Spleen (tissue), 11 donors: Measurements from ENCODE around the gene PPP1R15B. TPM values are rescaled to one million over a fixed set of nuclear protein-coding genes. Genes with fewer than 3 reads are reported as not detected.

Source experiments
- DNase-seq: peaks from one replicate; pipeline ENCODE4 v3.0.0-alpha.2; 2020
- H3K27ac ChIP-seq, 8 donors: fragments of 200-600 bp; sonication (generic) in 7 of 8; 1 replicate in 4 of 8; 2 replicates in 4 of 8; pipeline versions ENCODE4 v1.5.0 to v1.8.0; 2016 to 2021; ENCODE audit warnings: inconsistent platforms in 4 of 8, mild to moderate bottlenecking in 4 of 8, moderate library complexity in 1 of 8
- H3K27me3 ChIP-seq, 7 donors: fragments of 200-600 bp; sonication (generic) in 6 of 7; replicated peaks in 1 of 7; 1 replicate in 4 of 7; 2 replicates in 3 of 7; pipeline versions ENCODE4 v1.5.0 to v1.8.0; 2016 to 2021; ENCODE audit warnings: inconsistent platforms in 3 of 7, mild to moderate bottlenecking in 1 of 7
- H3K36me3 ChIP-seq, 6 donors: fragments of 200-600 bp; sonication (generic) in 5 of 6; 1 replicate in 4 of 6; 2 replicates in 2 of 6; pipeline versions ENCODE4 v1.5.0 to v1.8.0; 2016 to 2021; ENCODE audit warnings: inconsistent platforms in 2 of 6
- H3K4me1 ChIP-seq, 6 donors: fragments of 200-600 bp; sonication (generic) in 5 of 6; 1 replicate in 3 of 6; 2 replicates in 3 of 6; pipeline versions ENCODE4 v1.5.0 to v1.8.0; 2016 to 2021; ENCODE audit warnings: inconsistent platforms in 3 of 6
- H3K4me3 ChIP-seq, 8 donors: fragments of 200-600 bp; sonication (generic) in 7 of 8; 1 replicate in 4 of 8; 2 replicates in 4 of 8; pipeline versions ENCODE4 v1.5.0 to v1.8.0; 2016 to 2021; ENCODE audit warnings: inconsistent platforms in 4 of 8, mild to moderate bottlenecking in 4 of 8, moderate library complexity in 2 of 8
- H3K9me3 ChIP-seq, 8 donors: fragments of 200-600 bp; sonication (generic) in 7 of 8; 1 replicate in 4 of 8; 2 replicates in 4 of 8; pipeline versions ENCODE4 v1.5.0 to v1.8.0; 2016 to 2021; ENCODE audit warnings: inconsistent platforms in 4 of 8
- POLR2A ChIP-seq, 3 donors: fragments of 450-650 bp; IDR thresholded peaks; one replicate each; pipeline ENCODE4 v1.5.1; 2017; ENCODE audit warnings: antibody characterized with exemption in 3 of 3, mild to moderate bottlenecking in 1 of 3
- POLR2AphosphoS5 ChIP-seq, 3 donors: sonication (generic); formaldehyde crosslinking; IDR thresholded peaks; one replicate each; pipeline ENCODE4 v1.5.1; 2017; ENCODE audit warnings: antibody characterized with exemption in 3 of 3
- WGBS, 5 donors: extraction: QIAGEN DNeasy Blood & Tissue Kit in 3 of 5; methylation state at CpG; one replicate each; pipeline versions ENCODE4 v1.1.5 to v1.1.7; 2013 to 2018; 5-methylcytosine and 5-hydroxymethylcytosine counted together
- intact Hi-C: fragments of 100-400 bp; cut with DNase I; formaldehyde crosslinking; loops from one replicate; pipeline ENCODE4 v1.15.0; 2023; ENCODE audit warnings: low total_unique reads
- polyA plus RNA-seq, 3 donors: library from polyadenylated mRNA; stranded (reverse); fragments of 200-250 nt; gene quantifications; one replicate each; pipeline ENCODE4 v1.2.1, GENCODE V29; 2013
- total RNA-seq, 7 donors: library from RNA; depleted of rRNA in 3 of 7; stranded (reverse); fragments of >200 nt in 3 of 7; fragmentation: NEBNext Ultra II Directional in 4 of 7; extraction: Animal tissue kit (Norgen Biotek cat#: 25700) in 4 of 7; gene quantifications; one replicate each; pipeline versions ENCODE4 v1.1.0 to v1.2.1, GENCODE V29; 2016 to 2021
- TF ChIP-seq, protein P1 (sequence below), 11 experiments: fragments of 200-600 bp in 7 of 11; fragments of 450-650 bp in 4 of 11; sonication (generic) in 4 of 11; IDR thresholded peaks in 8 of 11; conservative IDR thresholded peaks in 3 of 11; 1 replicate in 7 of 11; 2 replicates in 4 of 11; pipeline versions ENCODE4 v1.4.0 to v1.8.0; 2016 to 2021; ENCODE audit warnings: antibody characterized with exemption in 11 of 11, inconsistent platforms in 4 of 11, mild to moderate bottlenecking in 1 of 11
- donor health status: healthy with polysubstance abuse.
- donor health status: DM: no; HTN: no; CAD: no; lungs with moderate emphysema.
- donor health status: DM: no; HTN: no; CAD: no.
- donor health status: Bipolar disorder and iron deficiency.
- donor health status: healthy.
- donor health status: DM: no; HTN: no; CAD: no.
- donor health status: DM: yes; HTN: yes; CAD: no.

Gene PPP1R15B
- total and polyA plus RNA-seq, 10 donors: 10.8 to 73.1 (median 57.8) TPM

DNA sequence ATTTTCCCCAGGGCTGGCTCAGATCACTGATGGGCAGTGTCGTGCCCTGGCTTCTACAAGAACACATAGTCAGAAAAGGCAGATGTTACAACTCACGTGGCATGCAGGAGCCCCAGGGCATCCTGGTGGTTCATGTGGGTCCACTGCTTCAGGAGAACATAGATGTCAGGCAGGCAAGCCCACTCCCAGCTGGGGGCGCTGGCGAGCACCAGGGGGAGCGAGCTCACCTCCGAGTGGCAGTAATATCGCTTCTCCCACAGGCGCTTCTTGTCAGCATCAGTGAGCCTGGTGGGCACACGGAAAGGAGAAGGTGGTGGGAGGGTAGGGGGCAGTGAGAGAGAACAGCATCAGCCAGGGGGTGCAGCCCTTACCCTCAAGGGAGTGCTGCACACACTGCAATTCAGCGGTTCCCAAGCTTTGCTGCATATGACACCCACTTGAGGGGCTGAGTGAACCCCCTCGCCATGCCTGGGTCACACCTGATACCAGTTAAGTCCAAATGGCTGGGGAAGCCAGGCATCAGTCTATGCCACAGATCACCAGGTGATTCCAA, 34.3 kb upstream of the PPP1R15B start:
- peaks cover 17 to 73% (median 55%) of the 10 kb centered on the region in 6 donors for H3K4me1 ChIP-seq
- no peaks in the 10 kb centered on the region for H3K9me3 ChIP-seq
- no peaks in the 10 kb centered on the region for H3K27me3 ChIP-seq
- intact Hi-C loops: loop anchor here (2.0 kb wide), 1 partner anchor 57 kb away; no protein-coding TSS in a partner anchor
- DNase-seq: peak; percentile 84
- peaks cover 0 to 97% (median 68%) of the 10 kb centered on the region in 6 donors for H3K36me3 ChIP-seq
- TF ChIP-seq, protein P1, sequence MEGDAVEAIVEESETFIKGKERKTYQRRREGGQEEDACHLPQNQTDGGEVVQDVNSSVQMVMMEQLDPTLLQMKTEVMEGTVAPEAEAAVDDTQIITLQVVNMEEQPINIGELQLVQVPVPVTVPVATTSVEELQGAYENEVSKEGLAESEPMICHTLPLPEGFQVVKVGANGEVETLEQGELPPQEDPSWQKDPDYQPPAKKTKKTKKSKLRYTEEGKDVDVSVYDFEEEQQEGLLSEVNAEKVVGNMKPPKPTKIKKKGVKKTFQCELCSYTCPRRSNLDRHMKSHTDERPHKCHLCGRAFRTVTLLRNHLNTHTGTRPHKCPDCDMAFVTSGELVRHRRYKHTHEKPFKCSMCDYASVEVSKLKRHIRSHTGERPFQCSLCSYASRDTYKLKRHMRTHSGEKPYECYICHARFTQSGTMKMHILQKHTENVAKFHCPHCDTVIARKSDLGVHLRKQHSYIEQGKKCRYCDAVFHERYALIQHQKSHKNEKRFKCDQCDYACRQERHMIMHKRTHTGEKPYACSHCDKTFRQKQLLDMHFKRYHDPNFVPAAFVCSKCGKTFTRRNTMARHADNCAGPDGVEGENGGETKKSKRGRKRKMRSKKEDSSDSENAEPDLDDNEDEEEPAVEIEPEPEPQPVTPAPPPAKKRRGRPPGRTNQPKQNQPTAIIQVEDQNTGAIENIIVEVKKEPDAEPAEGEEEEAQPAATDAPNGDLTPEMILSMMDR (IDR thresholded peaks at IDR 0.05 in 8 of 11, conservative IDR thresholded peaks at IDR 0.05 in 3 of 11): no peak
- no peak for TF ChIP-seq POLR2AphosphoS5 (IDR thresholded peaks at IDR 0.05)
- no peak for TF ChIP-seq POLR2A (IDR thresholded peaks at IDR 0.05)
- WGBS, 5 donors: 60 to 69% (median 64%) methylated on average over 7 to 11 of the region's 11 CpGs
- no peak overlapping the region for H3K4me3 ChIP-seq
- H3K27ac ChIP-seq: peak overlapping the region in 1 of 8 donors; percentile 22

DNA sequence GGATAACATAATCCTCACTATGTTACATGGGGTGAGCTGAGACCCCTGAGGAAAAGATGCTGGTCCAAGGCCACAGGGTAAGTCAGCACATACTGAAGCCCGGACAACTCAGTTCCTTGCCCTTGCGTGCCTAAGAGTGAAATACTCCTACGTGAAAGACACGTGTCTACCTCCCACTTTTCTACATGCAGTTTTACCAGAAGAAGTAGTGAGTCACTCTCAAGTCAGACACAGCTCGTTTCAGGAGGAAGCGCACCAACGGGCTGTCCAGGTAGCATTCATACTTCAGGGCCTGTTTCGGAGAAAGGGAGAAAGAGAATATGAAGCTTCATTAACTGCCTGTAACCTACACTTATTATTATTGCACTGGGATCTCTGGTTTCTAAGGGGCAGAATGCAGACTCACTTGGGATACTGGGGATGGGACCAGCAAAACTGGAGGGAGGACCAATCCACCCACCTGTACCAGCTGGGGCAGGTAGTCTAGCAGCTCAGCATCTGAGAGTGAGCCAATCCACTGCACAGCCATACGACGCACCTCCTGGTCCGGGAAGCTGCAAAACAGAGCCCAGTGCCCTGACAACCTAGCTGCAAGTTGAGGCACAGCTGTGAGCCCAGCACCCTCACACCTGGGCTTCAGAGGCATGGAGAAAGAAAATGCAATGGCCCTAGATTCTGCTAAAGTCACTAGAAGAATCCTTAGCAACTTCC, 32.4 kb upstream of the PPP1R15B start:
- DNase-seq: peak; percentile 49
- Histone ChIP-seq H3K9me3 (no peaks in the 10 kb centered on the region), H3K36me3 (peaks cover 0 to 95% (median 67%) of the 10 kb centered on the region in 6 donors), H3K27ac (no peak overlapping the region), H3K4me1 (peaks cover 16 to 71% (median 44%) of the 10 kb centered on the region in 6 donors), H3K27me3 (no peaks in the 10 kb centered on the region), H3K4me3 (no peak overlapping the region)
- intact Hi-C loops: no loop called here
- TF ChIP-seq, protein P1 (IDR thresholded peaks at IDR 0.05 in 8 of 11, conservative IDR thresholded peaks at IDR 0.05 in 3 of 11): no peak
- TF ChIP-seq POLR2AphosphoS5 (IDR thresholded peaks at IDR 0.05): no peak
- no peak for TF ChIP-seq POLR2A (IDR thresholded peaks at IDR 0.05)
- 76 to 82% (median 81%) methylated on average over 11 of the region's 11 CpGs for WGBS, 5 donors

DNA sequence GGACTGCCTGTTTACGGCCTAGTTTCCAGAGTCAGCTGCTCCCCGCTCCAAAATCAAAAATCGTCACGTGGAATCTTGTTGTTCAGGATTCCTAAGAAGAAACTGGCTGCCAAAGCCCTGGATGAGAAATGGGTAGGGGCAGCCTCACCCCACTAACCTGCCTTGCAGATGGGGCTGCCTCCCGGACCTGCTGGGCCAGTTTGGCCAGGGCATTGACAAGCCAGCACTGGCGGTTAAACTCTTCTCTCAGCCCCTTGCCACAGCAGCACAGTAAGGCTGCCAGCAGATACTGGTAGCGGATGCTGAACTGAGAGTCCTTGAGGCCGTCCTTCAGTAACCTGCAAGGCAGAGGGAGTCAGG, 31.6 kb upstream of the PPP1R15B start:
- intact Hi-C loops: no loop called here
- peak; percentile 68 for DNase-seq
- H3K4me3 ChIP-seq: no peak overlapping the region
- H3K27me3 ChIP-seq: no peaks in the 10 kb centered on the region
- peaks cover 0 to 95% (median 70%) of the 10 kb centered on the region in 6 donors for H3K36me3 ChIP-seq
- H3K27ac ChIP-seq: no peak overlapping the region
- TF ChIP-seq POLR2AphosphoS5 (IDR thresholded peaks at IDR 0.05) (no peak), POLR2A (IDR thresholded peaks at IDR 0.05) (no peak)
- TF ChIP-seq, protein P1 (IDR thresholded peaks at IDR 0.05 in 8 of 11, conservative IDR thresholded peaks at IDR 0.05 in 3 of 11): no peak
- H3K9me3 ChIP-seq: no peaks in the 10 kb centered on the region
- WGBS, 5 donors: 91 to 98% (median 96%) methylated on average over 5 to 8 of the region's 8 CpGs
- peaks cover 11 to 71% (median 42%) of the 10 kb centered on the region in 6 donors for H3K4me1 ChIP-seq
